Endothelial cell (in vitro differentiated cells): ENCODE data around the gene ARL6IP6. TPM values are rescaled to one million over a fixed set of nuclear protein-coding genes. Genes with fewer than 3 reads are reported as not detected.
A peak's percentile ranks its signal among the peaks of the same experiment; 100 is the strongest.

Source experiments
- DNase-seq: peaks from one replicate; pipeline ENCODE4 v3.0.0; 2021; ENCODE audit warnings: low spot score
- H3K27ac Mint-ChIP-seq: one replicate; pipeline ENCODE4 v1.8.0; 2021; ENCODE audit warnings: mixed read lengths, inconsistent platforms; ENCODE audit not compliant: unreplicated experiment
- H3K27me3 Mint-ChIP-seq: one replicate; pipeline ENCODE4 v1.8.0; 2021; ENCODE audit warnings: mild to moderate bottlenecking, moderate library complexity, mixed read lengths, inconsistent platforms; ENCODE audit not compliant: unreplicated experiment
- H3K36me3 Mint-ChIP-seq: one replicate; pipeline ENCODE4 v1.8.0; 2021; ENCODE audit warnings: mild to moderate bottlenecking, low read depth, mixed read lengths, inconsistent platforms; ENCODE audit not compliant: unreplicated experiment
- H3K4me1 Mint-ChIP-seq: one replicate; pipeline ENCODE4 v1.8.0; 2021; ENCODE audit warnings: mild to moderate bottlenecking, mixed read lengths, inconsistent platforms; ENCODE audit not compliant: unreplicated experiment
- H3K4me3 Mint-ChIP-seq: one replicate; pipeline ENCODE4 v1.8.0; 2021; ENCODE audit warnings: mild to moderate bottlenecking, mixed read lengths, inconsistent platforms; ENCODE audit not compliant: unreplicated experiment
- H3K9me3 Mint-ChIP-seq: one replicate; pipeline ENCODE4 v1.8.0; 2021; ENCODE audit warnings: mixed read lengths, inconsistent platforms; ENCODE audit not compliant: unreplicated experiment
- CTCF ChIP-seq: fragments of 200-600 bp; sonication (generic); IDR thresholded peaks from one replicate; pipeline ENCODE4 v1.5.0; 2021; ENCODE audit warnings: antibody characterized with exemption; ENCODE audit not compliant: unreplicated experiment
- long read RNA-seq: library from polyadenylated mRNA; unstranded; transcript quantifications from one replicate; pipeline ENCODE4 v2.0.0, GENCODE V29; 2020; ENCODE audit not compliant: unreplicated experiment
- total RNA-seq: library from RNA; stranded (reverse); fragmentation: NEBNext Ultra II Directional; extraction: Animal tissue kit (Norgen Biotek cat#: 25700); gene quantifications from one replicate; pipeline ENCODE4 v1.2.1, GENCODE V29; 2021; ENCODE audit not compliant: unreplicated experiment

ARL6IP6 gene
- 22.7 TPM for total RNA-seq
- long read RNA-seq, transcript ARL6IP6-201 (4 exons, 2,805 nt) = major isoform, 18 of 26 reads
- long read RNA-seq, partial matches to known transcripts = 1 of 26 reads
- long read RNA-seq, other reads (novel, unspliced or antisense) = 2 of 26 reads

GRCh38 chr2:152718076-152718908 lies at the start of gene ARL6IP6:
Gene ARL6IP6, plus strand, starts transcription at chr2:152718620. Its CDS starts 5 bp downstream, at chr2:152718625.
- Mint-ChIP-seq H3K27me3 (peaks cover 18% of the 10 kb centered on the region), H3K36me3 (peaks cover 19% of the 10 kb centered on the region), H3K27ac (peak within 1 kb of the TSS; percentile 99), H3K4me1 (peaks cover 29% of the 10 kb centered on the region), H3K9me3 (no peaks in the 10 kb centered on the region), H3K4me3 (peak within 1 kb of the TSS; percentile 100)
- peak; percentile 93 for DNase-seq
- TF ChIP-seq CTCF = no peak

- DNase-seq = no peak
- Mint-ChIP-seq H3K27me3 (no peaks in the 10 kb centered on the region), H3K27ac (no peak overlapping the region), H3K4me1 (no peaks in the 10 kb centered on the region), H3K9me3 (no peaks in the 10 kb centered on the region), H3K36me3 (peaks cover 19% of the 10 kb centered on the region), H3K4me3 (no peak overlapping the region)
- TF ChIP-seq CTCF = no peak
Observed at GRCh38 chr2:152674334-152674733, 44.1 kb upstream of the ARL6IP6 start.

DNA sequence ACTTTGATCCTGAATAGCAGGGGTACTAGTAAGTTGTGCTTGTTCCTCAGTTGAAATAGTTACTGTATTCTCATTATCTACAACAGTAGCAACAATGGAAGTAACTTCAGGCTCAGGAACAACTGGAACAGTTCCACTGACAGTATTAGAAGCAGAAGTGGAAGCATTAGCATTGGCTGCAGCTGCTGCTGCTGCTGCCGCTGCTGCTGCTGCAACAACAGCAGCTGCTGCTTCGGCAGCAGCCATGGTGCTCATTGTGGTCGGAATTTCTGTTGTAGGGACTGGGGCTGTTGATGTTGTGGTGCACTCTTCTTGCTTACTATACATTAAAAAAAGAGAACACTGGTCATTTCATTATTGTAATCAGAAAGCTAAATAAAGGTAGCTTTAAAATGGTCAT lies 42.0 kb upstream of the ARL6IP6 start:
- H3K27me3 Mint-ChIP-seq = no peaks in the 10 kb centered on the region
- no peak for TF ChIP-seq CTCF
- no peaks in the 10 kb centered on the region for H3K4me1 Mint-ChIP-seq
- no peak overlapping the region for H3K4me3 Mint-ChIP-seq
- DNase-seq = no peak
- H3K36me3 Mint-ChIP-seq = peaks cover 28% of the 10 kb centered on the region
- no peaks in the 10 kb centered on the region for H3K9me3 Mint-ChIP-seq
- no peak overlapping the region for H3K27ac Mint-ChIP-seq

DNA sequence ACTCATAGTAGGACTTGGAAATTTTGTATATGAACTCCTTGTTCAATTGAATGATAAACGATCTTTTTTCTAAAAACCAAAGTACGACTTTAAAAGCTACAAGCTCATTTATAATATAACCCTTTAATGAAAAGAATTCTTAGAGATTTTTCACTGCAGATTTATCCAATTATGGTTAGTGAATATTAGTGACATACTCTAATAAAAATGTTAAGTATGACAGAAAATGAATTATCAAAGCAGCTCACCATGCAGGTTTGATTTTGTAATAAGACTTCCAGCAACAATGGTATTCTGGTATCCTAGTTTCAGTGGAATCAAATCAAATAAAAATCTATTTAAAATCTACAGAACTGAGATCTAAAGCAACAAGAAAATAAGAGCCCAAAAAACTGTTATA lies 39.6 kb upstream of the ARL6IP6 start:
- no peak for TF ChIP-seq CTCF
- Mint-ChIP-seq H3K4me3 (no peak overlapping the region), H3K4me1 (no peaks in the 10 kb centered on the region), H3K36me3 (peaks cover 27% of the 10 kb centered on the region), H3K27me3 (no peaks in the 10 kb centered on the region), H3K9me3 (no peaks in the 10 kb centered on the region), H3K27ac (no peak overlapping the region)
- DNase-seq = no peak

GRCh38 chr2:152682663-152683062 lies 35.8 kb upstream of the ARL6IP6 start:
- DNase-seq = no peak
- H3K27ac Mint-ChIP-seq = peak overlapping the region; percentile 44

More at GRCh38 chr2:152682663-152683062, 35.8 kb upstream of the ARL6IP6 start:
- no peak for TF ChIP-seq CTCF
- H3K4me3 Mint-ChIP-seq = no peak overlapping the region
- no peaks in the 10 kb centered on the region for H3K9me3 Mint-ChIP-seq
- H3K4me1 Mint-ChIP-seq = no peaks in the 10 kb centered on the region
- H3K36me3 Mint-ChIP-seq = peaks cover 13% of the 10 kb centered on the region
- no peaks in the 10 kb centered on the region for H3K27me3 Mint-ChIP-seq
